ENCODE results near the gene FUOM.

Gene FUOM

GRCh38 chr10:133309720-133310398, 48.0 kb downstream of the FUOM start:
- ATAC-seq: no peak

- peak; percentile 73 to 76 for ATAC-seq
Measured at GRCh38 chr10:133309100-133309719, 48.6 kb downstream of the FUOM start.

- ATAC-seq: peak; percentile 76 to 81
Measured at GRCh38 chr10:133308421-133309099, 49.3 kb downstream of the FUOM start, which contains the start of the genes TUBGCP2 and ZNF511. Gene TUBGCP2, minus strand, starts transcription at chr10:133308872. Its CDS starts 5,931 bp downstream, at chr10:133302941. Gene ZNF511, plus strand, starts transcription at chr10:133308914. Its CDS starts 30 bp downstream, at chr10:133308944.

GRCh38 chr10:133307776-133308420, 49.9 kb downstream of the FUOM start:
- peak; percentile 51 to 54 for ATAC-seq

- no peak for ATAC-seq
Measured at GRCh38 chr10:133306941-133307379, 50.9 kb downstream of the FUOM start.

- no peak for ATAC-seq
Measured at GRCh38 chr10:133306097-133306476, 51.7 kb downstream of the FUOM start.
